ENCODE measurements around the gene FKBP1B.
"Not testable (repeated sequence)": the region's sequence is repeated elsewhere in the genome, so short reads cannot be mapped to it uniquely, and the experiment has no call there.

FKBP1B gene

DNA sequence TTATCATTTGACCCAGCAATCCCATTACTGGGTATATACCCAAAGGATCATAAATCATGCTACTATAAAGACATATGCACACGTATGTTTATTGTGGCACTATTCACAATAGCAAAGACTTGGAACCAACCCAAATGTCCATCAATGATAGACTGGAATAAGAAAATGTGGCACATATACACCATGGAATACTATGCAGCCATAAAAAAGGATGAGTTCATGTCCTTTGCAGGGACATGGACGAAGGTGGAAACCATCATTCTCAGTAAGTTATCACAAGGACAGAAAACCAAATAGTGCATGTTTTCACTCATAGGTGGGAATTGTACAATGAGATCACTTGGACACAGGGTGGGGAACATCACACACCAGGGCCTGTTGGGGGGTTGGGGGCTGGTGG lies 51.2 kb downstream of the FKBP1B start:
- not testable (repeated sequence) for DNase-seq (ENCODE audit: low spot score); H3K36me3 ChIP-seq (ENCODE audit: low read depth); H3K27ac ChIP-seq (ENCODE audit: poor library complexity, severe bottlenecking); H3K4me1 ChIP-seq (ENCODE audit: insufficient read depth, poor library complexity, severe bottlenecking); H3K9me3 ChIP-seq (ENCODE audit: severe bottlenecking); H3K27me3 ChIP-seq (ENCODE audit: insufficient read depth, poor library complexity, severe bottlenecking); ATAC-seq (ENCODE audit: low read depth); H3K4me3 ChIP-seq (ENCODE audit: severe bottlenecking)

DNA sequence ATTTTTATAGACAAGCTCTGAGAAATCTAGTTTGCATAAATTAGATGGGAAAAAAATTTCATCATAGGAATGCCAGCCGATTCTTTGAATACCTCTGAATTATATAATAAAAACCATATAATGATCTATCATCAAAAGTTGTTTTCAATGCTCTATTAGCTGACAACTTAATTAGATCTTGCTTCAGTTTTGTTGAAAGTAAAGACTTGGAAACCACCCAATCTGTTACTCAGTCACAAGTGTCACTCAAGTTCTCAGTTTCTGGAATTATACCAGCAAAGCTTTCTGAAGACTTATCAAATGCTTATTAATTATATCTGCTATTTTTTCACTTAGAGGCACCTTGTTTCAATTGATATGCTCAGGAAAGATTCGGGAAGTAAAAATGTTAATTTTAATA lies 52.5 kb downstream of the FKBP1B start:
- ATAC-seq (ENCODE audit: low read depth) (no peak), DNase-seq (ENCODE audit: low spot score) (no peak)
- H3K9me3 ChIP-seq (ENCODE audit: severe bottlenecking): no peaks in the 10 kb centered on the region
- no peaks in the 10 kb centered on the region for H3K4me1 ChIP-seq (ENCODE audit: insufficient read depth, poor library complexity, severe bottlenecking)
- H3K36me3 ChIP-seq (ENCODE audit: low read depth): no peaks in the 10 kb centered on the region
- H3K4me3 ChIP-seq (ENCODE audit: severe bottlenecking): no peak overlapping the region
- no peaks in the 10 kb centered on the region for H3K27me3 ChIP-seq (ENCODE audit: insufficient read depth, poor library complexity, severe bottlenecking)
- H3K27ac ChIP-seq (ENCODE audit: poor library complexity, severe bottlenecking): no peak overlapping the region
- TF ChIP-seq, protein P1, sequence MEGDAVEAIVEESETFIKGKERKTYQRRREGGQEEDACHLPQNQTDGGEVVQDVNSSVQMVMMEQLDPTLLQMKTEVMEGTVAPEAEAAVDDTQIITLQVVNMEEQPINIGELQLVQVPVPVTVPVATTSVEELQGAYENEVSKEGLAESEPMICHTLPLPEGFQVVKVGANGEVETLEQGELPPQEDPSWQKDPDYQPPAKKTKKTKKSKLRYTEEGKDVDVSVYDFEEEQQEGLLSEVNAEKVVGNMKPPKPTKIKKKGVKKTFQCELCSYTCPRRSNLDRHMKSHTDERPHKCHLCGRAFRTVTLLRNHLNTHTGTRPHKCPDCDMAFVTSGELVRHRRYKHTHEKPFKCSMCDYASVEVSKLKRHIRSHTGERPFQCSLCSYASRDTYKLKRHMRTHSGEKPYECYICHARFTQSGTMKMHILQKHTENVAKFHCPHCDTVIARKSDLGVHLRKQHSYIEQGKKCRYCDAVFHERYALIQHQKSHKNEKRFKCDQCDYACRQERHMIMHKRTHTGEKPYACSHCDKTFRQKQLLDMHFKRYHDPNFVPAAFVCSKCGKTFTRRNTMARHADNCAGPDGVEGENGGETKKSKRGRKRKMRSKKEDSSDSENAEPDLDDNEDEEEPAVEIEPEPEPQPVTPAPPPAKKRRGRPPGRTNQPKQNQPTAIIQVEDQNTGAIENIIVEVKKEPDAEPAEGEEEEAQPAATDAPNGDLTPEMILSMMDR (IDR thresholded peaks at IDR 0.05; ENCODE audit: poor library complexity, severe bottlenecking): no peak

DNA sequence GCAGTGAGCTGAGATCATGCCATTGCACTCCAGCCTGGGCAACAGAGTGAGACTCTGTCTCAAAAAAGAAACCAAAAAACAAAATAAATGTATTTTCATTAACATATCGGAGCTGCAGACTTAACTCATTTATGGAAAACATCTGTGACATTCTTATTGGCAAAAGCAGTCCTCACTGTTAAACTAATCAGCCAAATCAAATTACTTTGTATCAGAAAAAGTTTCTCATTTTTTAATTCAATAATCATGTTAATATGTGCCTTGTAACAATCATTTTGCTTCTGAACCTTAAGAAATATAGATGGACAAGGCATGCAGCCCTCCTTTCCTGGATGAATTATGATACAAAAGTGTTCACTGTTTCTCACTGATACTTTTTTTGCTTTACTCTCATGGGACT lies 53.1 kb downstream of the FKBP1B start:
- no peaks in the 10 kb centered on the region for H3K4me1 ChIP-seq (ENCODE audit: insufficient read depth, poor library complexity, severe bottlenecking)
- H3K9me3 ChIP-seq (ENCODE audit: severe bottlenecking): no peaks in the 10 kb centered on the region
- ATAC-seq (ENCODE audit: low read depth) (no peak), DNase-seq (ENCODE audit: low spot score) (no peak)
- no peak overlapping the region for H3K27ac ChIP-seq (ENCODE audit: poor library complexity, severe bottlenecking)
- no peaks in the 10 kb centered on the region for H3K36me3 ChIP-seq (ENCODE audit: low read depth)
- no peak overlapping the region for H3K4me3 ChIP-seq (ENCODE audit: severe bottlenecking)
- no peaks in the 10 kb centered on the region for H3K27me3 ChIP-seq (ENCODE audit: insufficient read depth, poor library complexity, severe bottlenecking)
- TF ChIP-seq, protein P1 (IDR thresholded peaks at IDR 0.05; ENCODE audit: poor library complexity, severe bottlenecking): no peak

DNA sequence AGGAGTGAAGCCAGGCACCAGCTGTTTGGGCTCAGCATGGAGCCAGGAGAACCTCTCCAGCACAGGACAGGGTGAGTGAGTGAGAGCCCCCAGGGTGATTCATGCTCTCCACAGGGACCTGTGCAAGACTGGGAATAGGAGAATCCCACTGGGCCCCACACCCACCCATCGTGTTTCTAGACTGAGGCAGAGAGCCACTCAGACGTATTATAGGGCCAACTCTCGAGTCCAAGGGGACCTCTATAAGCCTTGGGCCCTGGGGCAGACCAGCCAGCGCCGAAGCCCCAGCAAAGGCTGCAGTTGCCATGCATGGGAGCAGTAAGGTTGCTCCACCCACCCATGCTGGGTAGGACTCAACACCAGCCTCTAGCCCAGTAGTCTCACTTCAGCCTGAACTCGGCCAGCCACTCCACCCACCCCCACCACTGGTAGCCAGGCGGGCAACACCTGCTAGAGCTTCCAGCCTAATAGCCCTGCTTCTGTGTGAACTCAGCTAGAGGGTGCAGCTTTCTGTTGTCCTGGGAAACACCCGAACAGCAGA lies 54.6 kb downstream of the FKBP1B start:
- ATAC-seq (ENCODE audit: low read depth) (no peak), DNase-seq (ENCODE audit: low spot score) (no peak)
- Histone ChIP-seq H3K36me3 (ENCODE audit: low read depth) (no peaks in the 10 kb centered on the region), H3K9me3 (ENCODE audit: severe bottlenecking) (no peaks in the 10 kb centered on the region), H3K4me3 (ENCODE audit: severe bottlenecking) (no peak overlapping the region), H3K27me3 (ENCODE audit: insufficient read depth, poor library complexity, severe bottlenecking) (no peaks in the 10 kb centered on the region), H3K4me1 (ENCODE audit: insufficient read depth, poor library complexity, severe bottlenecking) (peaks cover 9% of the 10 kb centered on the region), H3K27ac (ENCODE audit: poor library complexity, severe bottlenecking) (no peak overlapping the region)
- TF ChIP-seq, protein P1 (IDR thresholded peaks at IDR 0.05; ENCODE audit: poor library complexity, severe bottlenecking): no peak

DNA sequence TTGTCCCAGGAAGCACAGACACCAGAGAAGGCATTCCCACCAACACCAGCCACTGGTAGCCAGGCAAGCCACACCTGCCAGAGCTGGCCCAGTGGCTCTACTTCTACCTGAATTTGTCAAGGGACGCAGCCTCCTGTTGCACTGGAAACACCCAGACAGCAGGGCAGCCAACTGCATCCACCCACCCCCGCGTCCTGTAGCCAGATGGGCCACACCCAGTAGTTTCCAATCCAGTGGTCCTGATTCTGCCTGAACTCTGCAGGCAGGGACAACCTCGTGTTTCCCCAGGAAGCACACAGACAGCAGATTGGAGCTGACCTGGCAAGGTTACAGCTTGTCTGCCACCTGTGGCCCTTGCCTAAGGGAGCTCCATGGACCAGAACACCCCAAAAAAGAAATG lies 55.4 kb downstream of the FKBP1B start:
- ATAC-seq (ENCODE audit: low read depth) (no peak), DNase-seq (ENCODE audit: low spot score) (no peak)
- H3K27ac ChIP-seq (ENCODE audit: poor library complexity, severe bottlenecking): no peak overlapping the region
- TF ChIP-seq, protein P1 (IDR thresholded peaks at IDR 0.05; ENCODE audit: poor library complexity, severe bottlenecking): no peak
- no peak overlapping the region for H3K4me3 ChIP-seq (ENCODE audit: severe bottlenecking)
- peaks cover 11% of the 10 kb centered on the region for H3K4me1 ChIP-seq (ENCODE audit: insufficient read depth, poor library complexity, severe bottlenecking)
- no peaks in the 10 kb centered on the region for H3K9me3 ChIP-seq (ENCODE audit: severe bottlenecking)
- H3K27me3 ChIP-seq (ENCODE audit: insufficient read depth, poor library complexity, severe bottlenecking): no peaks in the 10 kb centered on the region
- no peaks in the 10 kb centered on the region for H3K36me3 ChIP-seq (ENCODE audit: low read depth)

Measured in RWPE2 (cell line).